Neural progenitor cell (in vitro differentiated cells): Measurements from ENCODE around the gene RAB40AL.
"Not testable (repeated sequence)": the region's sequence is repeated elsewhere in the genome, so short reads cannot be mapped to it uniquely, and the experiment has no call there.

Source experiments
- EZH2 ChIP-seq: fragments of 200-600 bp; sonication (generic); IDR thresholded peaks from 2 replicates; pipeline ENCODE4 v1.6.1; 2017; ENCODE audit warnings: antibody characterized with exemption, mild to moderate bottlenecking, moderate library complexity
- EZH2phosphoT487 ChIP-seq: fragments of 200-600 bp; sonication (generic); IDR thresholded peaks from 2 replicates; pipeline ENCODE4 v1.6.1; 2017; ENCODE audit warnings: antibody characterized with exemption
- TF ChIP-seq, protein P1 (sequence below): fragments of 200-600 bp; sonication (generic); IDR thresholded peaks from 2 replicates; pipeline ENCODE4 v1.5.1; 2017; ENCODE audit warnings: antibody characterized with exemption, mild to moderate bottlenecking

DNA sequence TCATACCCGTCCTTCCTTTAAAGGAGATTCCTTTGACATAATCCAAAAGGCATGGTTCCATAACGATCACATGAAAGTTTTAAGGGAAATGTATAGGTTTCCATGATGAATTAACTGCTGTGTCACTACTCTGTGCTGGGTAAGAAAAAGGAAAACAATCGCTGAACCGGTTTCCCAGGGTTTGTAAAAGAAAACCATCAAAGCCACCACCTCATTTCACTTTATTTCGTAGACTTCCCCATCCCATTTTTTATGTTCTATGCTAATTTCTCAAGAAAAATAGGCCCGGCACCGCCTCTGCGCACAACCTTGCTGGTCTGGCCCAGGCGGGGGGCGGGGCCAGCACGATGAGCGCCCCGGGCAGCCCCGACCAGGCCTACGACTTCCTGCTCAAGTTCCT lies at the start of gene RAB40AL:
- TF ChIP-seq, protein P1, sequence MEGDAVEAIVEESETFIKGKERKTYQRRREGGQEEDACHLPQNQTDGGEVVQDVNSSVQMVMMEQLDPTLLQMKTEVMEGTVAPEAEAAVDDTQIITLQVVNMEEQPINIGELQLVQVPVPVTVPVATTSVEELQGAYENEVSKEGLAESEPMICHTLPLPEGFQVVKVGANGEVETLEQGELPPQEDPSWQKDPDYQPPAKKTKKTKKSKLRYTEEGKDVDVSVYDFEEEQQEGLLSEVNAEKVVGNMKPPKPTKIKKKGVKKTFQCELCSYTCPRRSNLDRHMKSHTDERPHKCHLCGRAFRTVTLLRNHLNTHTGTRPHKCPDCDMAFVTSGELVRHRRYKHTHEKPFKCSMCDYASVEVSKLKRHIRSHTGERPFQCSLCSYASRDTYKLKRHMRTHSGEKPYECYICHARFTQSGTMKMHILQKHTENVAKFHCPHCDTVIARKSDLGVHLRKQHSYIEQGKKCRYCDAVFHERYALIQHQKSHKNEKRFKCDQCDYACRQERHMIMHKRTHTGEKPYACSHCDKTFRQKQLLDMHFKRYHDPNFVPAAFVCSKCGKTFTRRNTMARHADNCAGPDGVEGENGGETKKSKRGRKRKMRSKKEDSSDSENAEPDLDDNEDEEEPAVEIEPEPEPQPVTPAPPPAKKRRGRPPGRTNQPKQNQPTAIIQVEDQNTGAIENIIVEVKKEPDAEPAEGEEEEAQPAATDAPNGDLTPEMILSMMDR: not testable (repeated sequence)
- TF ChIP-seq EZH2, EZH2phosphoT487: not testable (repeated sequence)
